Astrocyte of the spinal cord (primary cell): Measurements from ENCODE around the gene RPL10.

Experiments used
- DNase-seq: peaks from one replicate; pipeline ENCODE4 v3.0.0; 2011; ENCODE audit warnings: low read depth, low spot score
- H3K4me3 ChIP-seq: 2 replicates; pipeline ENCODE4 v1.5.1; 2011; ENCODE audit warnings: low read depth, mild to moderate bottlenecking, low read length, moderate library complexity
- in situ Hi-C: cut with HindIII; loops from 2 replicates; pipeline ENCODE4 v1.10.0; 2017; ENCODE audit warnings: low sequenced_read_pairs
- TF ChIP-seq, protein P1 (sequence below): IDR thresholded peaks from 2 replicates; pipeline ENCODE4 v1.5.1; 2012; ENCODE audit warnings: low read depth, mild to moderate bottlenecking, low read length, inconsistent platforms

RPL10 gene

GRCh38 chrX:154402622-154403127 is 4.5 kb downstream of the RPL10 start:
- TF ChIP-seq, protein P1, sequence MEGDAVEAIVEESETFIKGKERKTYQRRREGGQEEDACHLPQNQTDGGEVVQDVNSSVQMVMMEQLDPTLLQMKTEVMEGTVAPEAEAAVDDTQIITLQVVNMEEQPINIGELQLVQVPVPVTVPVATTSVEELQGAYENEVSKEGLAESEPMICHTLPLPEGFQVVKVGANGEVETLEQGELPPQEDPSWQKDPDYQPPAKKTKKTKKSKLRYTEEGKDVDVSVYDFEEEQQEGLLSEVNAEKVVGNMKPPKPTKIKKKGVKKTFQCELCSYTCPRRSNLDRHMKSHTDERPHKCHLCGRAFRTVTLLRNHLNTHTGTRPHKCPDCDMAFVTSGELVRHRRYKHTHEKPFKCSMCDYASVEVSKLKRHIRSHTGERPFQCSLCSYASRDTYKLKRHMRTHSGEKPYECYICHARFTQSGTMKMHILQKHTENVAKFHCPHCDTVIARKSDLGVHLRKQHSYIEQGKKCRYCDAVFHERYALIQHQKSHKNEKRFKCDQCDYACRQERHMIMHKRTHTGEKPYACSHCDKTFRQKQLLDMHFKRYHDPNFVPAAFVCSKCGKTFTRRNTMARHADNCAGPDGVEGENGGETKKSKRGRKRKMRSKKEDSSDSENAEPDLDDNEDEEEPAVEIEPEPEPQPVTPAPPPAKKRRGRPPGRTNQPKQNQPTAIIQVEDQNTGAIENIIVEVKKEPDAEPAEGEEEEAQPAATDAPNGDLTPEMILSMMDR: no peak
- H3K4me3 ChIP-seq: no peak overlapping the region
- in situ Hi-C loops: no loop called here
- no peak for DNase-seq

DNA sequence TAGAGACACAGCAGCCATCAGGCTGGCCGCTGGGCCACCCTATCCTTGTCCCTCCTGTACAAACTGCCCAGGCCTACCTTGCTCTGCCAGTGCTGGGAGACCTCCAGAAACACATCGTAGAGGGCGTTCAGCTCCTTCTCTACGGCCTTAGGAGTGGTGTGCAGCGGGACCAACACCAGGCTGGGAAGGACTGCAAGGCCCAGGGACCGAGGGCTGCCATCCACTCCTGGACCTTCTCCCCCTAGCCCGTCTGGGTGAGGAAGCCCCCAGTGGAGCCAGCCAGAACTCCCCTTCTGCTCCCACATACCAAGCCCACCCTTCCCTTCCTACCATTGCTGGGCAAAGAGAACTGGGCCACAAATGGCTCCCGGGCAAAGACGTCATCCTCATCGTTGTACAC is 5.0 kb downstream of the RPL10 start:
- in situ Hi-C loops: no loop called here
- TF ChIP-seq, protein P1: no peak
- DNase-seq: no peak
- H3K4me3 ChIP-seq: no peak overlapping the region

- no peak for DNase-seq
- no peak overlapping the region for H3K4me3 ChIP-seq
- in situ Hi-C loops: no loop called here
- TF ChIP-seq, protein P1: no peak
Observed at GRCh38 chrX:154403858-154404257, 5.7 kb downstream of the RPL10 start.

DNA sequence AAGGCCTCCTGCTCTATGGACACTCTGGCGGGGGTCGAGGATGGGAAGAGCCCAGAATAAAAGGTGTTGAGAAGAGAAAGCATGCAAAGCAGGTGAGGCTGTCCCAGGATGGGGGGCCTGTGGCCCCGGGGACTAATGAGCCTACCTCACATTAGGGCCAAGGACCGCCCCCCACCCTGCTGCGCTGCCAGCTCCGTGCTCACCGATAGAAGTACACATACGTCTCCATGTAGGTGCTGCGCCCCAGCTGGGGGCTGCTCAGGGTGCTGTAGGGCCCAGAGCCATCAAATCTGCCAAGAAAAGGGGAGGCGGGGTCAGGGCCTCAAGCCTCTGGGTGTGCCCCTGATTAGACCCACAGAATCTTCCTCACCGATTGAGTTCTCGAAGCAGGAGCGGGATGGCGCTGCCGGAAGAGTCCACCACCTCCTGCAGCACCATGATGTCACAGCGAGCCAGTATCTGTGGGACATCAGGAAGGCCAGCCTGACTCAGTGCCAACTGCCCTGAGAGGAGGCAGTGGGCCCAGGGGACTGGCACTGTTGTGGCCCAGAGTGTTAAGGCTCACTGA is 6.5 kb downstream of the RPL10 start:
- H3K4me3 ChIP-seq: no peak overlapping the region
- no peak for DNase-seq
- TF ChIP-seq, protein P1: no peak
- in situ Hi-C loops: no loop called here

GRCh38 chrX:154408659-154409221 is 10.6 kb downstream of the RPL10 start:
- H3K4me3 ChIP-seq: peak overlapping the region; percentile 41
- in situ Hi-C loops: no loop called here
- no peak for DNase-seq
- TF ChIP-seq, protein P1: no peak

GRCh38 chrX:154409222-154409871 is 11.2 kb downstream of the RPL10 start, which contains the start of gene DNASE1L1:
TSS of gene DNASE1L1 (minus strand) at chrX:154409254. CDS start at chrX:154405568, 3,686 bp downstream.
- in situ Hi-C loops: no loop called here
- peak; percentile 91 for DNase-seq
- peak within 1 kb of the TSS; percentile 41 for H3K4me3 ChIP-seq
- TF ChIP-seq, protein P1: no peak
